ENCODE data around the gene CPT1A. TPM values are rescaled to one million over a fixed set of nuclear protein-coding genes. Genes with fewer than 3 reads are reported as not detected.

CPT1A gene
- total and polyA plus RNA-seq, 3 donors from 2014 or later: 39.2 to 58.5 (median 49.1) TPM

DNA sequence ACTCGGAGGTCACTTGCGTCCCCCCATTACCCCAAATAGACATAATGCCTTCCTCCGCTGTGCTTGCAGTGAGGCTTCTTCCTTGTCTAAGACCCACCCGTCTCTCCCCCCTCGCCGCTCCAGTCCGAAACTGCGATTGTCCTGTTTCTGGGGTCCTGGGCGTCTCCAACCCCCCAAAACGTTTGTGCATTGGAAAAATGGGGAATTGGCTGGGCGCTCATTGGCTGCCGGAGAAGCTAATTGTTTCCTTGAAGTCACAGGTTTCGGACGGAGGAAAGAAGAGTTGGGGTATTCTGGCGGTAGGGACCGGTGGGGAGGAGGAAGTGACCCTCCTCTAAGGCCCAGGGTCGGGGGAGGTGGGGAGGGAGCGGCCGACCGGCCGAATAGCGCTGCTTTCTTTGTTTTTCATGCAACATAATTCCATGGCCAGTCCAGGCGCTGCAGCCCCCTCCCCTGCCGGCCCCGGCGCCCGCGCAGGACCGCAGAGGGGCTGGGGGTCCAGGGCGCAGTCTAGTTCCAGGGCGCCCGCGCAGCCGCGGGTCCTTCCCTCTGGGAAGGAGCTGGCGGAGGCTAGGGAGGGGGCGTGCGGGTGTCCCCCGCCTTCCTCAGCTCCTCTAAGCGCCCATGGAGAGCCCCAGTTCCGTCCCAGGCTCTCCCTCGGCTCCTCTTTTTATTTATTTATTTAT is 12.7 kb upstream of the CPT1A start:
- intact Hi-C loops (cut with DNase I; ENCODE audit: low total_unique reads): no loop called here
- TF ChIP-seq, protein P1, sequence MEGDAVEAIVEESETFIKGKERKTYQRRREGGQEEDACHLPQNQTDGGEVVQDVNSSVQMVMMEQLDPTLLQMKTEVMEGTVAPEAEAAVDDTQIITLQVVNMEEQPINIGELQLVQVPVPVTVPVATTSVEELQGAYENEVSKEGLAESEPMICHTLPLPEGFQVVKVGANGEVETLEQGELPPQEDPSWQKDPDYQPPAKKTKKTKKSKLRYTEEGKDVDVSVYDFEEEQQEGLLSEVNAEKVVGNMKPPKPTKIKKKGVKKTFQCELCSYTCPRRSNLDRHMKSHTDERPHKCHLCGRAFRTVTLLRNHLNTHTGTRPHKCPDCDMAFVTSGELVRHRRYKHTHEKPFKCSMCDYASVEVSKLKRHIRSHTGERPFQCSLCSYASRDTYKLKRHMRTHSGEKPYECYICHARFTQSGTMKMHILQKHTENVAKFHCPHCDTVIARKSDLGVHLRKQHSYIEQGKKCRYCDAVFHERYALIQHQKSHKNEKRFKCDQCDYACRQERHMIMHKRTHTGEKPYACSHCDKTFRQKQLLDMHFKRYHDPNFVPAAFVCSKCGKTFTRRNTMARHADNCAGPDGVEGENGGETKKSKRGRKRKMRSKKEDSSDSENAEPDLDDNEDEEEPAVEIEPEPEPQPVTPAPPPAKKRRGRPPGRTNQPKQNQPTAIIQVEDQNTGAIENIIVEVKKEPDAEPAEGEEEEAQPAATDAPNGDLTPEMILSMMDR (IDR thresholded peaks at IDR 0.05): no peak
- TF ChIP-seq POLR2A (IDR thresholded peaks at IDR 0.05): no peak
- H3K4me1 ChIP-seq: peaks cover 12% of the 10 kb centered on the region
- H3K9me3 ChIP-seq: no peaks in the 10 kb centered on the region
- DNase-seq: no peak
- H3K27ac ChIP-seq: no peak overlapping the region
- WGBS, 2 donors: 13 to 24% methylated on average over 25 to 42 of the region's 42 CpGs
- H3K36me3 ChIP-seq (ENCODE audit: low read depth, missing control alignments): no peaks in the 10 kb centered on the region
- H3K27me3 ChIP-seq: no peaks in the 10 kb centered on the region
- peak overlapping the region; percentile 55 to 64 for H3K4me3 ChIP-seq

GRCh38 chr11:68852628-68853027 is 10.9 kb upstream of the CPT1A start:
- Histone ChIP-seq H3K4me1 (peaks cover 12% of the 10 kb centered on the region), H3K36me3 (ENCODE audit: low read depth, missing control alignments) (no peaks in the 10 kb centered on the region), H3K27me3 (no peaks in the 10 kb centered on the region), H3K9me3 (no peaks in the 10 kb centered on the region), H3K4me3 (no peak overlapping the region), H3K27ac (no peak overlapping the region)
- 80 to 85% methylated on average over 8 of the region's 8 CpGs for WGBS, 2 donors
- no peak for TF ChIP-seq POLR2A (IDR thresholded peaks at IDR 0.05)
- TF ChIP-seq, protein P1 (IDR thresholded peaks at IDR 0.05): no peak
- no peak for DNase-seq
- intact Hi-C loops (cut with DNase I; ENCODE audit: low total_unique reads): no loop called here

GRCh38 chr11:68848429-68848828 is 6.7 kb upstream of the CPT1A start:
- DNase-seq: no peak
- H3K4me3 ChIP-seq: no peak overlapping the region
- no peak overlapping the region for H3K27ac ChIP-seq
- WGBS, 2 donors: 80 to 90% methylated on average over 15 of the region's 15 CpGs
- no peaks in the 10 kb centered on the region for H3K27me3 ChIP-seq
- intact Hi-C loops (cut with DNase I; ENCODE audit: low total_unique reads): no loop called here
- peaks cover 16% of the 10 kb centered on the region for H3K4me1 ChIP-seq
- no peaks in the 10 kb centered on the region for H3K9me3 ChIP-seq
- no peaks in the 10 kb centered on the region for H3K36me3 ChIP-seq (ENCODE audit: low read depth, missing control alignments)
- TF ChIP-seq POLR2A (IDR thresholded peaks at IDR 0.05): no peak
- TF ChIP-seq, protein P1 (IDR thresholded peaks at IDR 0.05): no peak

DNA sequence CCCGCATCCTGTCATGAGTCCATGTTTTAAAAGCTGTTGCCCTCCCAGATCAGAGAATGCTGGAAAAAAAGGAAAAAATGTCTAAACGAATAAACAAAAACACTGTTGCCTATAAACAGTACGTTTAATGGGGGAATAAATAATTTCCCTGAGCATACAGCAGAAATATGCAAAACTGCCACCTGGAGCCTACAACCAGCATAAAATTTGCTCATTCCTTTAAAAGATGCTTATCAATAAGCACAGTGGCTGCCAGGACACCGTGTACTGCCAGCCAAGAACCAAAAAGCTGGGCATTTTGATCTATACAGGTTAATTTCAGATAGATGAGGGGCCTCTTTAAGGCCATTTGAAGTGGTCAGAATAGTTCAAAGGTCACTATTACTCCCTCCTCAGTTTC is 5.7 kb upstream of the CPT1A start:
- WGBS, 2 donors: 75 to 89% methylated on average over 4 of the region's 4 CpGs
- H3K4me3 ChIP-seq: no peak overlapping the region
- peaks cover 19% of the 10 kb centered on the region for H3K4me1 ChIP-seq
- H3K36me3 ChIP-seq (ENCODE audit: low read depth, missing control alignments): no peaks in the 10 kb centered on the region
- intact Hi-C loops (cut with DNase I; ENCODE audit: low total_unique reads): no loop called here
- no peak for DNase-seq
- TF ChIP-seq, protein P1 (IDR thresholded peaks at IDR 0.05): no peak
- TF ChIP-seq POLR2A (IDR thresholded peaks at IDR 0.05): no peak
- no peaks in the 10 kb centered on the region for H3K9me3 ChIP-seq
- H3K27me3 ChIP-seq: no peaks in the 10 kb centered on the region
- H3K27ac ChIP-seq: no peak overlapping the region

Measured in testis (tissue), 3 donors.